IMR-90 (cell line): ENCODE data around the gene PLD5. TPM values are rescaled to one million over a fixed set of nuclear protein-coding genes. Genes with fewer than 3 reads are reported as not detected.

Experiments
- ATAC-seq: fragments of 200-7000 bp; cut with Tn5 transposase; 2 replicates; pipeline ENCODE4 v1.9.1; 2020; ENCODE audit warnings: low read depth, mild to moderate bottlenecking, moderate library complexity
- BruUV-seq: library from RNA; stranded (reverse); fragments of 400-500 nt; replicated peaks from 2 replicates; lab custom pipeline; 2021; lab: Mats Ljungman, UMichigan
- CTCF ChIA-PET: fragments of 300-600 bp; formaldehyde crosslinking; extraction: SDS; loops from one replicate; lab custom pipeline; 2021; ENCODE audit warnings: antibody characterized with exemption; lab: Yijun Ruan, JAX
- POLR2A ChIA-PET: fragments of 300-600 bp; sonication (Branson Sonifier 250); formaldehyde crosslinking; loops from one replicate; lab custom pipeline; 2022; ENCODE audit warnings: antibody characterized with exemption; ENCODE audit not compliant: unreplicated experiment; lab: Charles Lee
- DNase-seq: peaks from one replicate; pipeline ENCODE4 v3.0.0; 2013
- H2AFZ ChIP-seq: replicated peaks from 2 replicates; pipeline ENCODE3; 2013; ENCODE audit warnings: low read length, mild to moderate bottlenecking; ENCODE audit not compliant: poor library complexity
- H2AK5ac ChIP-seq: 2 replicates; pipeline ENCODE4 v1.6.1; 2013; ENCODE audit warnings: low read depth, low read length, inconsistent platforms
- H2AK9ac ChIP-seq: replicated peaks from 2 replicates; pipeline ENCODE3; 2013; ENCODE audit warnings: mild to moderate bottlenecking, low read depth, low read length, moderate library complexity; ENCODE audit not compliant: poor library complexity
- H2BK120ac ChIP-seq: 2 replicates; pipeline ENCODE4 v1.6.1; 2013; ENCODE audit warnings: low read depth, low read length, inconsistent platforms
- H2BK15ac ChIP-seq: 3 replicates; pipeline ENCODE4 v1.6.1; 2013; ENCODE audit warnings: low read depth, low read length, inconsistent platforms
- H2BK20ac ChIP-seq: 2 replicates; pipeline ENCODE4 v1.6.1; 2013; ENCODE audit warnings: low read depth, mild to moderate bottlenecking, inconsistent platforms, low read length, moderate library complexity
- H2BK5ac ChIP-seq: 2 replicates; pipeline ENCODE4 v1.6.1; 2013; ENCODE audit warnings: mild to moderate bottlenecking, low read depth, low read length, inconsistent platforms; ENCODE audit not compliant: poor library complexity, severe bottlenecking
- H3K14ac ChIP-seq: replicated peaks from 2 replicates; pipeline ENCODE4 v1.6.1; 2013; ENCODE audit warnings: low read depth, low read length, inconsistent platforms
- H3K18ac ChIP-seq: 2 replicates; pipeline ENCODE4 v1.6.1; 2013; ENCODE audit warnings: low read depth, low read length, control low read depth
- H3K23ac ChIP-seq: 2 replicates; pipeline ENCODE4 v1.6.1; 2013; ENCODE audit warnings: low read depth, low read length, inconsistent platforms
- H3K27ac ChIP-seq: 2 replicates; pipeline ENCODE4 v1.5.1; 2013; ENCODE audit warnings: mild to moderate bottlenecking, control low read depth, low read length; ENCODE audit not compliant: insufficient read depth
- H3K27me3 ChIP-seq: 2 replicates; pipeline ENCODE4 v1.6.1; 2013; ENCODE audit warnings: low read length; ENCODE audit not compliant: control insufficient read depth, insufficient read depth
- H3K36me3 ChIP-seq: 2 replicates; pipeline ENCODE4 v1.6.1; 2013; ENCODE audit warnings: low read length, mixed read lengths; ENCODE audit not compliant: control insufficient read depth, insufficient read depth
- H3K4ac ChIP-seq: 2 replicates; pipeline ENCODE4 v1.6.1; 2013; ENCODE audit warnings: low read depth, low read length, inconsistent platforms
- H3K4me1 ChIP-seq: 2 replicates; pipeline ENCODE4 v1.6.1; 2013; ENCODE audit warnings: low read length, mixed read lengths; ENCODE audit not compliant: control insufficient read depth, insufficient read depth
- H3K4me2 ChIP-seq: 2 replicates; pipeline ENCODE4 v1.6.1; 2013; ENCODE audit warnings: low read depth, mild to moderate bottlenecking, control low read depth, low read length, moderate library complexity
- H3K4me3 ChIP-seq: 2 replicates; pipeline ENCODE4 v1.5.1; 2013; ENCODE audit warnings: low read depth, mild to moderate bottlenecking, control low read depth, low read length, moderate library complexity; ENCODE audit not compliant: insufficient read depth
- H3K56ac ChIP-seq: 2 replicates; pipeline ENCODE4 v1.6.1; 2013; ENCODE audit warnings: low read length, inconsistent platforms; ENCODE audit not compliant: insufficient read depth; ENCODE audit errors: extremely low read depth
- H3K79me1 ChIP-seq, 2 experiments: 2 replicates each; pipeline ENCODE4 v1.6.1; 2013; ENCODE audit warnings: low read length in 2 of 2, inconsistent platforms in 1 of 2, low read depth in 1 of 2
- H3K9ac ChIP-seq: 2 replicates; pipeline ENCODE4 v1.6.1; 2013; ENCODE audit warnings: low read depth, low read length, control low read depth
- H3K9me1 ChIP-seq: 2 replicates; pipeline ENCODE4 v1.6.1; 2013; ENCODE audit warnings: low read length, inconsistent platforms; ENCODE audit not compliant: insufficient read depth
- H3K9me3 ChIP-seq: 2 replicates; pipeline ENCODE4 v1.6.1; 2013; ENCODE audit warnings: low read length; ENCODE audit not compliant: control insufficient read depth, insufficient read depth
- H4K20me1 ChIP-seq: 2 replicates; pipeline ENCODE4 v1.6.1; 2013; ENCODE audit warnings: low read length, inconsistent platforms; ENCODE audit not compliant: insufficient read depth
- H4K5ac ChIP-seq: 2 replicates; pipeline ENCODE4 v1.6.1; 2013; ENCODE audit warnings: mild to moderate bottlenecking, low read depth, low read length, control low read depth
- H4K8ac ChIP-seq, 2 experiments: 2 replicates each; pipeline ENCODE4 v1.6.1; 2013; ENCODE audit warnings: low read depth in 2 of 2, low read length in 2 of 2, control low read depth in 1 of 2, inconsistent platforms in 1 of 2
- H4K91ac ChIP-seq: 2 replicates; pipeline ENCODE4 v1.6.1; 2013; ENCODE audit warnings: low read depth, low read length, inconsistent platforms; ENCODE audit not compliant: insufficient read depth
- CEBPB ChIP-seq: IDR thresholded peaks from 2 replicates; pipeline ENCODE4 v1.6.1; 2012; ENCODE audit warnings: low read depth, low read length, improper control_type of control experiment
- CHD1 ChIP-seq: IDR thresholded peaks from 2 replicates; pipeline ENCODE4 v1.6.1; 2012; ENCODE audit warnings: low read depth, low read length, improper control_type of control experiment
- FOS ChIP-seq: fragments of 150-350 bp; IDR thresholded peaks from 2 replicates; pipeline ENCODE4 v1.6.1; 2016; ENCODE audit warnings: low read depth, low read length
- MAFK ChIP-seq: IDR thresholded peaks from 2 replicates; pipeline ENCODE4 v1.6.1; 2012; ENCODE audit warnings: low read depth, low read length, improper control_type of control experiment
- MXI1 ChIP-seq: IDR thresholded peaks from 2 replicates; pipeline ENCODE4 v1.6.1; 2012; ENCODE audit warnings: low read depth, mild to moderate bottlenecking, low read length, moderate library complexity, borderline replicate concordance
- POLR2A ChIP-seq: IDR thresholded peaks from 2 replicates; pipeline ENCODE4 v1.6.1; 2012; ENCODE audit warnings: mild to moderate bottlenecking, low read depth, low read length
- RCOR1 ChIP-seq: IDR thresholded peaks from 2 replicates; pipeline ENCODE4 v1.6.1; 2012; ENCODE audit warnings: mild to moderate bottlenecking, low read length, improper control_type of control experiment; ENCODE audit not compliant: insufficient replicate concordance
- RFX5 ChIP-seq: IDR thresholded peaks from 2 replicates; pipeline ENCODE4 v1.8.0; 2012; ENCODE audit warnings: low read depth, mild to moderate bottlenecking, low read length, moderate library complexity
- SMC3 ChIP-seq: fragments of 150-350 bp; IDR thresholded peaks from 2 replicates; pipeline ENCODE4 v1.6.1; 2016; ENCODE audit warnings: low read depth, mild to moderate bottlenecking, antibody characterized with exemption, low read length, moderate library complexity
- USF2 ChIP-seq: fragments of 150-350 bp; IDR thresholded peaks from 2 replicates; pipeline ENCODE4 v1.6.1; 2017; ENCODE audit warnings: mild to moderate bottlenecking, antibody characterized with exemption, low read length, low read depth
- WGBS, 2 experiments: methylation state at CpG; one replicate each; pipeline versions ENCODE4 v1.1.5 to v1.1.7; 2013; ENCODE audit warnings: missing lambda C conversion rate in 2 of 2; ENCODE audit not compliant: insufficient read length in 1 of 2; ENCODE audit errors: extremely low coverage in 2 of 2; 5-methylcytosine and 5-hydroxymethylcytosine counted together
- dilution Hi-C: fragments of 300-500 bp; cut with HindIII; formaldehyde crosslinking; loops from one replicate; pipeline ENCODE4 v1.14.3; 2018; ENCODE audit warnings: low sequenced_read_pairs; ENCODE audit not compliant: unreplicated experiment
- in situ Hi-C: fragments of 300-500 bp; cut with MboI; formaldehyde crosslinking; loops from 3 replicates; pipeline ENCODE4 v1.14.3; 2019; ENCODE audit warnings: low sequenced_read_pairs, inconsistent platforms, mixed read lengths
- intact Hi-C: fragments of 100-400 bp; cut with micrococcal nuclease; formaldehyde crosslinking; loops from 2 replicates; pipeline ENCODE4 v1.10.0; 2022
- polyA plus RNA-seq, 3 experiments: library from polyadenylated mRNA; depleted of rRNA; stranded (reverse); fragments of >200 nt; gene quantifications; 2 replicates each; pipeline ENCODE4 v1.2.3, GENCODE V29; 2012; ENCODE audit warnings: low replicate concordance in 1 of 3
- total RNA-seq: library from RNA; depleted of rRNA; stranded (reverse); fragments of >200 nt; gene quantifications from 2 replicates; pipeline ENCODE4 v1.2.3, GENCODE V29; 2012
- TF ChIP-seq, protein P1 (sequence below): fragments of 150-350 bp; IDR thresholded peaks from 2 replicates; pipeline ENCODE4 v1.6.1; 2016; ENCODE audit warnings: low read depth, mild to moderate bottlenecking, low read length, moderate library complexity, borderline replicate concordance
- TF ChIP-seq, protein P2 (sequence below): conservative IDR thresholded peaks from 2 replicates; pipeline ENCODE4 v1.5.1; 2012; ENCODE audit warnings: mild to moderate bottlenecking, low read depth, low read length, improper control_type of control experiment

PLD5 gene
- total and polyA plus RNA-seq, 2 of the 4 experiments (the other 2 are of a cell fraction) = not detected

- H2BK20ac ChIP-seq = no peak overlapping the region
- H2AK5ac ChIP-seq = no peak overlapping the region
- H3K14ac ChIP-seq = no peak overlapping the region
- no peaks in the 10 kb centered on the region for H3K27me3 ChIP-seq
- no peak overlapping the region for H3K9ac ChIP-seq
- H3K18ac ChIP-seq = no peak overlapping the region
- no peak for TF ChIP-seq CHD1
- no peak for TF ChIP-seq RFX5
- TF ChIP-seq POLR2A = no peak
- TF ChIP-seq, protein P1, sequence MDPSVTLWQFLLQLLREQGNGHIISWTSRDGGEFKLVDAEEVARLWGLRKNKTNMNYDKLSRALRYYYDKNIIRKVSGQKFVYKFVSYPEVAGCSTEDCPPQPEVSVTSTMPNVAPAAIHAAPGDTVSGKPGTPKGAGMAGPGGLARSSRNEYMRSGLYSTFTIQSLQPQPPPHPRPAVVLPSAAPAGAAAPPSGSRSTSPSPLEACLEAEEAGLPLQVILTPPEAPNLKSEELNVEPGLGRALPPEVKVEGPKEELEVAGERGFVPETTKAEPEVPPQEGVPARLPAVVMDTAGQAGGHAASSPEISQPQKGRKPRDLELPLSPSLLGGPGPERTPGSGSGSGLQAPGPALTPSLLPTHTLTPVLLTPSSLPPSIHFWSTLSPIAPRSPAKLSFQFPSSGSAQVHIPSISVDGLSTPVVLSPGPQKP = no peak
- TF ChIP-seq FOS = no peak
- no peak for TF ChIP-seq USF2
- TF ChIP-seq SMC3 = no peak
- TF ChIP-seq MAFK = no peak
- TF ChIP-seq, protein P2, sequence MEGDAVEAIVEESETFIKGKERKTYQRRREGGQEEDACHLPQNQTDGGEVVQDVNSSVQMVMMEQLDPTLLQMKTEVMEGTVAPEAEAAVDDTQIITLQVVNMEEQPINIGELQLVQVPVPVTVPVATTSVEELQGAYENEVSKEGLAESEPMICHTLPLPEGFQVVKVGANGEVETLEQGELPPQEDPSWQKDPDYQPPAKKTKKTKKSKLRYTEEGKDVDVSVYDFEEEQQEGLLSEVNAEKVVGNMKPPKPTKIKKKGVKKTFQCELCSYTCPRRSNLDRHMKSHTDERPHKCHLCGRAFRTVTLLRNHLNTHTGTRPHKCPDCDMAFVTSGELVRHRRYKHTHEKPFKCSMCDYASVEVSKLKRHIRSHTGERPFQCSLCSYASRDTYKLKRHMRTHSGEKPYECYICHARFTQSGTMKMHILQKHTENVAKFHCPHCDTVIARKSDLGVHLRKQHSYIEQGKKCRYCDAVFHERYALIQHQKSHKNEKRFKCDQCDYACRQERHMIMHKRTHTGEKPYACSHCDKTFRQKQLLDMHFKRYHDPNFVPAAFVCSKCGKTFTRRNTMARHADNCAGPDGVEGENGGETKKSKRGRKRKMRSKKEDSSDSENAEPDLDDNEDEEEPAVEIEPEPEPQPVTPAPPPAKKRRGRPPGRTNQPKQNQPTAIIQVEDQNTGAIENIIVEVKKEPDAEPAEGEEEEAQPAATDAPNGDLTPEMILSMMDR = no peak
- no peak for TF ChIP-seq RCOR1
- no peak for TF ChIP-seq CEBPB
- no peak for TF ChIP-seq MXI1
- H3K4me3 ChIP-seq = no peak overlapping the region
- no peak overlapping the region for H2BK15ac ChIP-seq
- no peak overlapping the region for H4K5ac ChIP-seq
- no peak overlapping the region for H2BK120ac ChIP-seq
- intact Hi-C loops = no loop called here
- H2AFZ ChIP-seq = no peak overlapping the region
- H3K79me1 ChIP-seq = no peaks in the 10 kb centered on the region
- H3K4me1 ChIP-seq = no peaks in the 10 kb centered on the region
- DNase-seq = no peak
- H3K9me3 ChIP-seq = peaks cover 17% of the 10 kb centered on the region
- H3K9me1 ChIP-seq = no peaks in the 10 kb centered on the region
- no peak for ATAC-seq
- no peaks in the 10 kb centered on the region for H4K20me1 ChIP-seq
- CTCF ChIA-PET = no interaction called here
- no peaks in the 10 kb centered on the region for H3K36me3 ChIP-seq
- no CpG with 5 or more reads among the region's 9 CpGs for WGBS, 2 experiments
- in situ Hi-C loops = no loop called here
- H2BK5ac ChIP-seq = no peak overlapping the region
- H4K8ac ChIP-seq = no peak overlapping the region
- dilution Hi-C loops = no loop called here
- BruUV-seq = no TSS peak
- no peak overlapping the region for H3K23ac ChIP-seq
- H2AK9ac ChIP-seq = no peak overlapping the region
- no peak overlapping the region for H3K4me2 ChIP-seq
- no peak overlapping the region for H3K56ac ChIP-seq
- H4K91ac ChIP-seq = no peak overlapping the region
- POLR2A ChIA-PET = no interaction called here
- no peak overlapping the region for H3K27ac ChIP-seq
- no peak overlapping the region for H3K4ac ChIP-seq
These were observed 326.3 kb downstream of the PLD5 start for GRCh38 chr1:242197907-242198820.
